Thoracic aorta (tissue), 2 donors: ENCODE results near the gene BANF2. TPM values are rescaled to one million over a fixed set of nuclear protein-coding genes. Genes with fewer than 3 reads are reported as not detected.

ENCODE experiments used
- ATAC-seq: fragments of 150-250 bp; one replicate; pipeline ENCODE4 v1.8.0; 2017; ENCODE audit warnings: low read depth; ENCODE audit not compliant: insufficient number of reproducible peaks, low FRiP score
- DNase-seq: peaks from one replicate; pipeline ENCODE4 v3.0.0-alpha.2; 2020; ENCODE audit warnings: low spot score
- H3K27ac ChIP-seq, 2 donors: fragments of 200-600 bp; sonication (generic); 1 replicate in 1 of 2; 2 replicates in 1 of 2; pipeline ENCODE4 v1.5.1; 2016; ENCODE audit warnings: mild to moderate bottlenecking in 2 of 2, moderate library complexity in 2 of 2
- H3K27me3 ChIP-seq: fragments of 200-600 bp; sonication (generic); replicated peaks from 2 replicates; pipeline ENCODE4 v1.6.0; 2016; ENCODE audit warnings: mild to moderate bottlenecking; ENCODE audit not compliant: insufficient read depth
- H3K36me3 ChIP-seq: fragments of 200-600 bp; sonication (generic); one replicate; pipeline ENCODE4 v1.5.1; 2016
- H3K4me1 ChIP-seq, 2 donors: fragments of 200-600 bp; sonication (generic); 1 replicate in 1 of 2; 2 replicates in 1 of 2; pipeline versions ENCODE4 v1.5.1 to v1.6.0; 2016; ENCODE audit warnings: low read depth in 2 of 2, mild to moderate bottlenecking in 1 of 2; ENCODE audit not compliant: control insufficient read depth in 1 of 2
- H3K4me3 ChIP-seq: fragments of 200-600 bp; sonication (generic); 2 replicates; pipeline ENCODE4 v1.5.1; 2016; ENCODE audit warnings: mild to moderate bottlenecking
- H3K9me3 ChIP-seq: fragments of 200-600 bp; sonication (generic); 2 replicates; pipeline ENCODE4 v1.5.1; 2016
- total RNA-seq, 2 donors: library from RNA; depleted of rRNA; stranded (reverse); fragments of >200 nt; gene quantifications; one replicate each; pipeline versions ENCODE4 v1.1.0 to v1.2.3, GENCODE V29; 2016
- TF ChIP-seq, protein P1 (sequence below): fragments of 200-600 bp; sonication (generic); IDR thresholded peaks from one replicate; pipeline ENCODE4 v1.5.1; 2019; ENCODE audit warnings: antibody characterized with exemption

The BANF2 gene
- total RNA-seq, 2 donors from 2014 or later: not detected

DNA sequence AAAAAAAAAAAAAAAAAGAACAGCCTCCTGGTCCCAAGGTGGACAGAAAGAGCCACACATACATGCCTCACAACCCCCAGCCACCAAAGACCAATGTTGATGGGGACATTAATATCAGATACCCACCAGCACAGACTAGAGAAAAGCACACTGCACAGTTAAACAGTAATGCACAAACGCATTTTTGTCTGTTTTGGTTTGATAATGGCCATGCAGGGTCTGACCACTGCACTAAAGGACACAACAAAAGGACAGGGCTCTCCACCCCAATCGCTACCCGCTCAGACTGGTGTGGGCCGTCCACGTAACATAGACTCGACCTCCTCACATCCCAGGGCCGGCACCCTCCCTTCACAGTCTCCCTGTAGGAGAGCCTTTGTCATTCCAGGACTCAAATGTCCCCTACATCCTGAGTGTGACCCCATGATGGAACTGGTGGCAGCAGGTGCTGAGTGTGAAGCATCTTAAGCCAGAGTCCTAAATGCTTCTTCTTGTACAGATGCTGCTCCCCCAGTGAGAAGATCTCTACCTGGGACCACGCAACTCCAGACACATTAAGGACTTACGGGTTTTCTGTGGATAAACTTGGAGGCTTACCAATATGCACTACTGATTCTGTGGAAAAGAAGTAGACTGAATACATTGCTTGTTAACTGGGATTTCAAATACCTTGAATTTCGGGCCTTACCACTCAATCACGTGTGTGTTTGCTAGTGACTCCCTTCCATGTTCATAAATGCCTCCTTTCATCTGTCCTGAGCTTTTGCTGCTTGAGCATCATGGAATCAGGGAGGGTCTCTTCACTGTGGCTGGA, 45.7 kb upstream of the BANF2 start:
- Histone ChIP-seq H3K27ac (no peak overlapping the region), H3K36me3 (peaks cover 11% of the 10 kb centered on the region), H3K4me3 (no peak overlapping the region), H3K27me3 (no peaks in the 10 kb centered on the region), H3K9me3 (no peaks in the 10 kb centered on the region), H3K4me1 (peaks cover 4 to 66% of the 10 kb centered on the region in 2 donors)
- TF ChIP-seq, protein P1, sequence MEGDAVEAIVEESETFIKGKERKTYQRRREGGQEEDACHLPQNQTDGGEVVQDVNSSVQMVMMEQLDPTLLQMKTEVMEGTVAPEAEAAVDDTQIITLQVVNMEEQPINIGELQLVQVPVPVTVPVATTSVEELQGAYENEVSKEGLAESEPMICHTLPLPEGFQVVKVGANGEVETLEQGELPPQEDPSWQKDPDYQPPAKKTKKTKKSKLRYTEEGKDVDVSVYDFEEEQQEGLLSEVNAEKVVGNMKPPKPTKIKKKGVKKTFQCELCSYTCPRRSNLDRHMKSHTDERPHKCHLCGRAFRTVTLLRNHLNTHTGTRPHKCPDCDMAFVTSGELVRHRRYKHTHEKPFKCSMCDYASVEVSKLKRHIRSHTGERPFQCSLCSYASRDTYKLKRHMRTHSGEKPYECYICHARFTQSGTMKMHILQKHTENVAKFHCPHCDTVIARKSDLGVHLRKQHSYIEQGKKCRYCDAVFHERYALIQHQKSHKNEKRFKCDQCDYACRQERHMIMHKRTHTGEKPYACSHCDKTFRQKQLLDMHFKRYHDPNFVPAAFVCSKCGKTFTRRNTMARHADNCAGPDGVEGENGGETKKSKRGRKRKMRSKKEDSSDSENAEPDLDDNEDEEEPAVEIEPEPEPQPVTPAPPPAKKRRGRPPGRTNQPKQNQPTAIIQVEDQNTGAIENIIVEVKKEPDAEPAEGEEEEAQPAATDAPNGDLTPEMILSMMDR: no peak
- DNase-seq (no peak), ATAC-seq (no peak)

DNA sequence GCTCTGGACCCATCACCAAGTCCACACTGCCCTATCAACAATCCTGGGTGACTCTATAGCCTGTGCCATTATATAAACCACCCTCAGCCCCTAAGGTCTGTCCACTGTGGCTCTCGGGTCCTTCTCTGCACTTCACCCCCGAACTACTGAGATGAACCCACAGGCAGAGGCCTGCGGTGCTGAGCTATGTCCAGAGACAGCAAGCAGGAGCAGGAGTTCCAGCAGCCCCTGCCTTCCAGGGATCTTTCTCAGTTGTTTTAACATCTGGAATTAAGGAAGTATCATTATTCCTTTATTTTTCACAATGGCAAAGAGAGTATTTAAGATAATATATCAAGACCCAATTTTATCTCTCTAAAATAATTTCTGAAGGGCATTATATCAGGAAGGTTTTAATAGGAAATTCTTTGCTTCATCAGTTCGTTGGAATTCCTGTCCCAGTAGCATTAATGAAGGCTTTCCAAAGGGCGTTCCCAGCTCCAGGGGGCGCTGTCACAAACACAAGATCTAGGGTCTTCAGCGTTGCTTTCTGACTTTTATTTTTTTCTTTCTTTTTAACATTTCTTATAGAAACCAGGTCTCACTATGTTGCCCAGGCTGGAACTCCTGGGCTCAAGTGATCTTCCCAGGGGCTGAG, 45.0 kb upstream of the BANF2 start:
- Histone ChIP-seq H3K36me3 (peaks cover 12% of the 10 kb centered on the region), H3K27ac (no peak overlapping the region), H3K4me3 (no peak overlapping the region), H3K4me1 (peaks cover 4 to 63% of the 10 kb centered on the region in 2 donors), H3K27me3 (no peaks in the 10 kb centered on the region), H3K9me3 (no peaks in the 10 kb centered on the region)
- DNase-seq (no peak), ATAC-seq (no peak)
- TF ChIP-seq, protein P1: peak; percentile 50

GRCh38 chr20:17655286-17655651, 44.5 kb upstream of the BANF2 start:
- ATAC-seq: no peak
- H3K4me1 ChIP-seq: peaks cover 4 to 59% of the 10 kb centered on the region in 2 donors
- no peak for DNase-seq

GRCh38 chr20:17655865-17656479, 43.8 kb upstream of the BANF2 start:
- no peak for DNase-seq
- peaks cover 13% of the 10 kb centered on the region for H3K36me3 ChIP-seq
- H3K4me3 ChIP-seq: no peak overlapping the region
- no peaks in the 10 kb centered on the region for H3K27me3 ChIP-seq
- no peak overlapping the region for H3K27ac ChIP-seq
- H3K9me3 ChIP-seq: no peaks in the 10 kb centered on the region
- peaks cover 6 to 59% of the 10 kb centered on the region in 2 donors for H3K4me1 ChIP-seq
- ATAC-seq: no peak
- TF ChIP-seq, protein P1: no peak

More at GRCh38 chr20:17655286-17655651, 44.5 kb upstream of the BANF2 start:
- Histone ChIP-seq H3K27me3 (no peaks in the 10 kb centered on the region), H3K36me3 (peaks cover 13% of the 10 kb centered on the region), H3K27ac (no peak overlapping the region), H3K9me3 (no peaks in the 10 kb centered on the region), H3K4me3 (no peak overlapping the region)
- TF ChIP-seq, protein P1: no peak
